IMR-90 (cell line): ENCODE measurements around the gene ATP6V0C. TPM values are rescaled to one million over a fixed set of nuclear protein-coding genes. Genes with fewer than 3 reads are reported as not detected.

Experiments used
- ATAC-seq: fragments of 200-7000 bp; cut with Tn5 transposase; 2 replicates; pipeline ENCODE4 v1.9.1; 2020; ENCODE audit warnings: low read depth, mild to moderate bottlenecking, moderate library complexity
- BruUV-seq: library from RNA; stranded (reverse); fragments of 400-500 nt; replicated peaks from 2 replicates; lab custom pipeline; 2021; lab: Mats Ljungman, UMichigan
- CTCF ChIA-PET: fragments of 300-600 bp; formaldehyde crosslinking; extraction: SDS; loops from one replicate; lab custom pipeline; 2021; ENCODE audit warnings: antibody characterized with exemption; lab: Yijun Ruan, JAX
- POLR2A ChIA-PET: fragments of 300-600 bp; sonication (Branson Sonifier 250); formaldehyde crosslinking; loops from one replicate; lab custom pipeline; 2022; ENCODE audit warnings: antibody characterized with exemption; ENCODE audit not compliant: unreplicated experiment; lab: Charles Lee
- DNase-seq: peaks from one replicate; pipeline ENCODE4 v3.0.0; 2013
- H2AFZ ChIP-seq: replicated peaks from 2 replicates; pipeline ENCODE3; 2013; ENCODE audit warnings: low read length, mild to moderate bottlenecking; ENCODE audit not compliant: poor library complexity
- H2AK5ac ChIP-seq: 2 replicates; pipeline ENCODE4 v1.6.1; 2013; ENCODE audit warnings: low read depth, low read length, inconsistent platforms
- H2AK9ac ChIP-seq: replicated peaks from 2 replicates; pipeline ENCODE3; 2013; ENCODE audit warnings: mild to moderate bottlenecking, low read depth, low read length, moderate library complexity; ENCODE audit not compliant: poor library complexity
- H2BK120ac ChIP-seq: 2 replicates; pipeline ENCODE4 v1.6.1; 2013; ENCODE audit warnings: low read depth, low read length, inconsistent platforms
- H2BK15ac ChIP-seq: 3 replicates; pipeline ENCODE4 v1.6.1; 2013; ENCODE audit warnings: low read depth, low read length, inconsistent platforms
- H2BK20ac ChIP-seq: 2 replicates; pipeline ENCODE4 v1.6.1; 2013; ENCODE audit warnings: low read depth, mild to moderate bottlenecking, inconsistent platforms, low read length, moderate library complexity
- H2BK5ac ChIP-seq: 2 replicates; pipeline ENCODE4 v1.6.1; 2013; ENCODE audit warnings: mild to moderate bottlenecking, low read depth, low read length, inconsistent platforms; ENCODE audit not compliant: poor library complexity, severe bottlenecking
- H3K14ac ChIP-seq: replicated peaks from 2 replicates; pipeline ENCODE4 v1.6.1; 2013; ENCODE audit warnings: low read depth, low read length, inconsistent platforms
- H3K18ac ChIP-seq: 2 replicates; pipeline ENCODE4 v1.6.1; 2013; ENCODE audit warnings: low read depth, low read length, control low read depth
- H3K23ac ChIP-seq: 2 replicates; pipeline ENCODE4 v1.6.1; 2013; ENCODE audit warnings: low read depth, low read length, inconsistent platforms
- H3K27ac ChIP-seq: 2 replicates; pipeline ENCODE4 v1.5.1; 2013; ENCODE audit warnings: mild to moderate bottlenecking, control low read depth, low read length; ENCODE audit not compliant: insufficient read depth
- H3K27me3 ChIP-seq: 2 replicates; pipeline ENCODE4 v1.6.1; 2013; ENCODE audit warnings: low read length; ENCODE audit not compliant: control insufficient read depth, insufficient read depth
- H3K36me3 ChIP-seq: 2 replicates; pipeline ENCODE4 v1.6.1; 2013; ENCODE audit warnings: low read length, mixed read lengths; ENCODE audit not compliant: control insufficient read depth, insufficient read depth
- H3K4ac ChIP-seq: 2 replicates; pipeline ENCODE4 v1.6.1; 2013; ENCODE audit warnings: low read depth, low read length, inconsistent platforms
- H3K4me1 ChIP-seq: 2 replicates; pipeline ENCODE4 v1.6.1; 2013; ENCODE audit warnings: low read length, mixed read lengths; ENCODE audit not compliant: control insufficient read depth, insufficient read depth
- H3K4me2 ChIP-seq: 2 replicates; pipeline ENCODE4 v1.6.1; 2013; ENCODE audit warnings: low read depth, mild to moderate bottlenecking, control low read depth, low read length, moderate library complexity
- H3K4me3 ChIP-seq: 2 replicates; pipeline ENCODE4 v1.5.1; 2013; ENCODE audit warnings: low read depth, mild to moderate bottlenecking, control low read depth, low read length, moderate library complexity; ENCODE audit not compliant: insufficient read depth
- H3K56ac ChIP-seq: 2 replicates; pipeline ENCODE4 v1.6.1; 2013; ENCODE audit warnings: low read length, inconsistent platforms; ENCODE audit not compliant: insufficient read depth; ENCODE audit errors: extremely low read depth
- H3K79me1 ChIP-seq, 2 experiments: 2 replicates each; pipeline ENCODE4 v1.6.1; 2013; ENCODE audit warnings: low read length in 2 of 2, inconsistent platforms in 1 of 2, low read depth in 1 of 2
- H3K9ac ChIP-seq: 2 replicates; pipeline ENCODE4 v1.6.1; 2013; ENCODE audit warnings: low read depth, low read length, control low read depth
- H3K9me1 ChIP-seq: 2 replicates; pipeline ENCODE4 v1.6.1; 2013; ENCODE audit warnings: low read length, inconsistent platforms; ENCODE audit not compliant: insufficient read depth
- H3K9me3 ChIP-seq: 2 replicates; pipeline ENCODE4 v1.6.1; 2013; ENCODE audit warnings: low read length; ENCODE audit not compliant: control insufficient read depth, insufficient read depth
- H4K20me1 ChIP-seq: 2 replicates; pipeline ENCODE4 v1.6.1; 2013; ENCODE audit warnings: low read length, inconsistent platforms; ENCODE audit not compliant: insufficient read depth
- H4K5ac ChIP-seq: 2 replicates; pipeline ENCODE4 v1.6.1; 2013; ENCODE audit warnings: mild to moderate bottlenecking, low read depth, low read length, control low read depth
- H4K8ac ChIP-seq, 2 experiments: 2 replicates each; pipeline ENCODE4 v1.6.1; 2013; ENCODE audit warnings: low read depth in 2 of 2, low read length in 2 of 2, control low read depth in 1 of 2, inconsistent platforms in 1 of 2
- H4K91ac ChIP-seq: 2 replicates; pipeline ENCODE4 v1.6.1; 2013; ENCODE audit warnings: low read depth, low read length, inconsistent platforms; ENCODE audit not compliant: insufficient read depth
- BHLHE40 ChIP-seq: fragments of 150-350 bp; IDR thresholded peaks from 2 replicates; pipeline ENCODE4 v1.6.1; 2016; ENCODE audit warnings: mild to moderate bottlenecking, low read depth, low read length
- CEBPB ChIP-seq: IDR thresholded peaks from 2 replicates; pipeline ENCODE4 v1.6.1; 2012; ENCODE audit warnings: low read depth, low read length, improper control_type of control experiment
- CHD1 ChIP-seq: IDR thresholded peaks from 2 replicates; pipeline ENCODE4 v1.6.1; 2012; ENCODE audit warnings: low read depth, low read length, improper control_type of control experiment
- FOS ChIP-seq: fragments of 150-350 bp; IDR thresholded peaks from 2 replicates; pipeline ENCODE4 v1.6.1; 2016; ENCODE audit warnings: low read depth, low read length
- MAFK ChIP-seq: IDR thresholded peaks from 2 replicates; pipeline ENCODE4 v1.6.1; 2012; ENCODE audit warnings: low read depth, low read length, improper control_type of control experiment
- MAZ ChIP-seq: IDR thresholded peaks from 2 replicates; pipeline ENCODE4 v1.6.1; 2012; ENCODE audit warnings: low read depth, mild to moderate bottlenecking, low read length, improper control_type of control experiment, moderate library complexity, borderline replicate concordance
- MXI1 ChIP-seq: IDR thresholded peaks from 2 replicates; pipeline ENCODE4 v1.6.1; 2012; ENCODE audit warnings: low read depth, mild to moderate bottlenecking, low read length, moderate library complexity, borderline replicate concordance
- NFE2L2 ChIP-seq: fragments of 150-350 bp; IDR thresholded peaks from 2 replicates; pipeline ENCODE4 v1.6.1; 2016; ENCODE audit warnings: low read depth, mild to moderate bottlenecking, low read length
- POLR2A ChIP-seq: IDR thresholded peaks from 2 replicates; pipeline ENCODE4 v1.6.1; 2012; ENCODE audit warnings: mild to moderate bottlenecking, low read depth, low read length
- RAD21 ChIP-seq: IDR thresholded peaks from 2 replicates; pipeline ENCODE4 v1.6.1; 2012; ENCODE audit warnings: low read length, improper control_type of control experiment
- RCOR1 ChIP-seq: IDR thresholded peaks from 2 replicates; pipeline ENCODE4 v1.6.1; 2012; ENCODE audit warnings: mild to moderate bottlenecking, low read length, improper control_type of control experiment; ENCODE audit not compliant: insufficient replicate concordance
- RFX5 ChIP-seq: IDR thresholded peaks from 2 replicates; pipeline ENCODE4 v1.8.0; 2012; ENCODE audit warnings: low read depth, mild to moderate bottlenecking, low read length, moderate library complexity
- SMC3 ChIP-seq: fragments of 150-350 bp; IDR thresholded peaks from 2 replicates; pipeline ENCODE4 v1.6.1; 2016; ENCODE audit warnings: low read depth, mild to moderate bottlenecking, antibody characterized with exemption, low read length, moderate library complexity
- WGBS, 2 experiments: methylation state at CpG; one replicate each; pipeline versions ENCODE4 v1.1.5 to v1.1.7; 2013; ENCODE audit warnings: missing lambda C conversion rate in 2 of 2; ENCODE audit not compliant: insufficient read length in 1 of 2; ENCODE audit errors: extremely low coverage in 2 of 2; 5-methylcytosine and 5-hydroxymethylcytosine counted together
- dilution Hi-C: fragments of 300-500 bp; cut with HindIII; formaldehyde crosslinking; loops from one replicate; pipeline ENCODE4 v1.14.3; 2018; ENCODE audit warnings: low sequenced_read_pairs; ENCODE audit not compliant: unreplicated experiment
- in situ Hi-C: fragments of 300-500 bp; cut with MboI; formaldehyde crosslinking; loops from 3 replicates; pipeline ENCODE4 v1.14.3; 2019; ENCODE audit warnings: low sequenced_read_pairs, inconsistent platforms, mixed read lengths
- intact Hi-C: fragments of 100-400 bp; cut with micrococcal nuclease; formaldehyde crosslinking; loops from 2 replicates; pipeline ENCODE4 v1.10.0; 2022
- polyA plus RNA-seq, 3 experiments: library from polyadenylated mRNA; depleted of rRNA; stranded (reverse); fragments of >200 nt; gene quantifications; 2 replicates each; pipeline ENCODE4 v1.2.3, GENCODE V29; 2012; ENCODE audit warnings: low replicate concordance in 1 of 3
- total RNA-seq: library from RNA; depleted of rRNA; stranded (reverse); fragments of >200 nt; gene quantifications from 2 replicates; pipeline ENCODE4 v1.2.3, GENCODE V29; 2012
- TF ChIP-seq, protein P1 (sequence below): fragments of 150-350 bp; IDR thresholded peaks from 2 replicates; pipeline ENCODE4 v1.6.1; 2016; ENCODE audit warnings: low read depth, mild to moderate bottlenecking, low read length, moderate library complexity, borderline replicate concordance
- TF ChIP-seq, protein P2 (sequence below): conservative IDR thresholded peaks from 2 replicates; pipeline ENCODE4 v1.5.1; 2012; ENCODE audit warnings: mild to moderate bottlenecking, low read depth, low read length, improper control_type of control experiment
- TF ChIP-seq, protein P3 (sequence below): fragments of 150-350 bp; IDR thresholded peaks from 2 replicates; pipeline ENCODE4 v1.6.1; 2017; ENCODE audit warnings: mild to moderate bottlenecking, antibody characterized with exemption, low read length, low read depth

ATP6V0C gene
- total and polyA plus RNA-seq, 2 of the 4 experiments (the other 2 are of a cell fraction), result 8.4 to 107 TPM

DNA sequence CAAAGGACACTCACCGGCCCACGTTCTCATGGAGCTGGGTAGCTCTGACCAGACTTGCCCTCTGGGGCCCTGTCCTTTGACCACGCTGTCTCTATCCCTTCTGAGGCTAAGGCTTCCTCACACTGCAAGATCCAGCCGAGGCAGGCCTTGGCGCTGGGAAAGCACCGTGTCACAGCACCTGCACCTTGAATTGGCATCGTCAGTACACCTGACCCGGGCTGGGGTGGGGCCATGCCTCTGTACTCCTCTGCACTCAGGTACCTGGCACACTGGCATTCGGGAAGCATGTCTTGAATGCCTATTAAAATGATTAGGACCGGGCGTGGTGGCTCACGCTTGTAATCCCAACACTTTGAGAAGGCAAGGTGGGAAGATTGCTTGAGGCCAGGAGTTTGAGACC is 32.8 kb upstream of the ATP6V0C start:
- Histone ChIP-seq H2AK9ac (no peak overlapping the region), H3K9ac (no peak overlapping the region), H3K36me3 (no peaks in the 10 kb centered on the region), H3K14ac (no peak overlapping the region), H3K27ac (no peak overlapping the region), H3K4me2 (no peak overlapping the region), H3K23ac (no peak overlapping the region), H3K4me1 (peaks cover 16% of the 10 kb centered on the region), H4K5ac (no peak overlapping the region), H3K18ac (no peak overlapping the region), H3K79me1 (peaks cover 30 to 74% of the 10 kb centered on the region in 2 experiments), H2AK5ac (no peak overlapping the region), H3K4ac (no peak overlapping the region), H2AFZ (no peak overlapping the region), H4K91ac (no peak overlapping the region), H3K9me1 (peaks cover 6% of the 10 kb centered on the region; the same call in 1 of the 2 replicates), H3K4me3 (no peak overlapping the region), H4K8ac (no peak overlapping the region), H3K9me3 (no peaks in the 10 kb centered on the region), H2BK120ac (no peak overlapping the region), H3K27me3 (no peaks in the 10 kb centered on the region), H2BK15ac (no peak overlapping the region), H4K20me1 (peaks cover 23% of the 10 kb centered on the region), H2BK5ac (no peak overlapping the region), H3K56ac (no peak overlapping the region), H2BK20ac (no peak overlapping the region)
- TF ChIP-seq RFX5, result no peak
- TF ChIP-seq, protein P1, sequence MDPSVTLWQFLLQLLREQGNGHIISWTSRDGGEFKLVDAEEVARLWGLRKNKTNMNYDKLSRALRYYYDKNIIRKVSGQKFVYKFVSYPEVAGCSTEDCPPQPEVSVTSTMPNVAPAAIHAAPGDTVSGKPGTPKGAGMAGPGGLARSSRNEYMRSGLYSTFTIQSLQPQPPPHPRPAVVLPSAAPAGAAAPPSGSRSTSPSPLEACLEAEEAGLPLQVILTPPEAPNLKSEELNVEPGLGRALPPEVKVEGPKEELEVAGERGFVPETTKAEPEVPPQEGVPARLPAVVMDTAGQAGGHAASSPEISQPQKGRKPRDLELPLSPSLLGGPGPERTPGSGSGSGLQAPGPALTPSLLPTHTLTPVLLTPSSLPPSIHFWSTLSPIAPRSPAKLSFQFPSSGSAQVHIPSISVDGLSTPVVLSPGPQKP, result no peak
- no peak for TF ChIP-seq RCOR1
- TF ChIP-seq, protein P2, sequence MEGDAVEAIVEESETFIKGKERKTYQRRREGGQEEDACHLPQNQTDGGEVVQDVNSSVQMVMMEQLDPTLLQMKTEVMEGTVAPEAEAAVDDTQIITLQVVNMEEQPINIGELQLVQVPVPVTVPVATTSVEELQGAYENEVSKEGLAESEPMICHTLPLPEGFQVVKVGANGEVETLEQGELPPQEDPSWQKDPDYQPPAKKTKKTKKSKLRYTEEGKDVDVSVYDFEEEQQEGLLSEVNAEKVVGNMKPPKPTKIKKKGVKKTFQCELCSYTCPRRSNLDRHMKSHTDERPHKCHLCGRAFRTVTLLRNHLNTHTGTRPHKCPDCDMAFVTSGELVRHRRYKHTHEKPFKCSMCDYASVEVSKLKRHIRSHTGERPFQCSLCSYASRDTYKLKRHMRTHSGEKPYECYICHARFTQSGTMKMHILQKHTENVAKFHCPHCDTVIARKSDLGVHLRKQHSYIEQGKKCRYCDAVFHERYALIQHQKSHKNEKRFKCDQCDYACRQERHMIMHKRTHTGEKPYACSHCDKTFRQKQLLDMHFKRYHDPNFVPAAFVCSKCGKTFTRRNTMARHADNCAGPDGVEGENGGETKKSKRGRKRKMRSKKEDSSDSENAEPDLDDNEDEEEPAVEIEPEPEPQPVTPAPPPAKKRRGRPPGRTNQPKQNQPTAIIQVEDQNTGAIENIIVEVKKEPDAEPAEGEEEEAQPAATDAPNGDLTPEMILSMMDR, result no peak
- TF ChIP-seq MAFK, result no peak
- TF ChIP-seq POLR2A, result no peak
- no peak for TF ChIP-seq MXI1
- no peak for TF ChIP-seq MAZ
- no peak for TF ChIP-seq SMC3
- no peak for TF ChIP-seq BHLHE40
- no peak for TF ChIP-seq CHD1
- no peak for TF ChIP-seq NFE2L2
- TF ChIP-seq FOS, result no peak
- no peak for TF ChIP-seq CEBPB
- no peak for TF ChIP-seq RAD21
- TF ChIP-seq, protein P3, sequence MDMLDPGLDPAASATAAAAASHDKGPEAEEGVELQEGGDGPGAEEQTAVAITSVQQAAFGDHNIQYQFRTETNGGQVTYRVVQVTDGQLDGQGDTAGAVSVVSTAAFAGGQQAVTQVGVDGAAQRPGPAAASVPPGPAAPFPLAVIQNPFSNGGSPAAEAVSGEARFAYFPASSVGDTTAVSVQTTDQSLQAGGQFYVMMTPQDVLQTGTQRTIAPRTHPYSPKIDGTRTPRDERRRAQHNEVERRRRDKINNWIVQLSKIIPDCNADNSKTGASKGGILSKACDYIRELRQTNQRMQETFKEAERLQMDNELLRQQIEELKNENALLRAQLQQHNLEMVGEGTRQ, result no peak
- intact Hi-C loops (no loop called here), dilution Hi-C loops (no loop called here), in situ Hi-C loops (no loop called here)
- WGBS, 2 experiments, result 97% methylated on average over 5 of the region's 12 CpGs; no CpG with 5 or more reads in 1 of the 2 experiments
- BruUV-seq, result no TSS peak
- no peak for DNase-seq
- CTCF ChIA-PET, result no interaction called here
- POLR2A ChIA-PET, result no interaction called here
- ATAC-seq, result no peak
